Heart left ventricle (tissue), 13 donors: ENCODE results near the gene KNCN.

Experiments
- POLR2A ChIP-seq, 2 donors: fragments of 450-650 bp; IDR thresholded peaks; one replicate each; pipeline ENCODE4 v1.6.1; 2017; ENCODE audit warnings: antibody characterized with exemption in 2 of 2, mild to moderate bottlenecking in 2 of 2, moderate library complexity in 2 of 2
- TF ChIP-seq, protein P1 (sequence below), 12 donors: fragments of 200-600 bp; sonication (generic) in 4 of 12; IDR thresholded peaks; one replicate each; pipeline versions ENCODE4 v1.5.0 to v1.8.0; 2018 to 2022; ENCODE audit warnings: antibody characterized with exemption in 12 of 12, mild to moderate bottlenecking in 5 of 12
- donor health status: ischemic (EF 13 %, LVEDD 7.1; RV severe dilation, severe dysfunction).
- donor health status: DM: no; HTN: yes; CAD: no.
- donor health status: DM: no; HTN: no; CAD: no.
- donor health status: ischemic (EF 25% LVEDD 6.9; RV normal size, moderate dysfunction).
- donor health status: ischemic (EF 25% LVEDD 5.7; RV mildly dilated, moderate dysfunction).
- donor health status: ischemic (EF 35%, LVEDD 5.7; RV mildly dilated, moderate dysfunction).
- donor health status: nonischemic (EF 11% LVEDD 7.7; RV severe dilation, severe dysfunction).
- donor health status: DM: yes; HTN: yes; CAD: no.
- donor health status: PGD.
- donor health status: ischemic (EF 29% LVEDD 5.4; RV normal size, mild dysfunction).
- donor health status: nonischemic (EF 23%, LVEDD 6.1; RV moderate dilation, normal function).

DNA sequence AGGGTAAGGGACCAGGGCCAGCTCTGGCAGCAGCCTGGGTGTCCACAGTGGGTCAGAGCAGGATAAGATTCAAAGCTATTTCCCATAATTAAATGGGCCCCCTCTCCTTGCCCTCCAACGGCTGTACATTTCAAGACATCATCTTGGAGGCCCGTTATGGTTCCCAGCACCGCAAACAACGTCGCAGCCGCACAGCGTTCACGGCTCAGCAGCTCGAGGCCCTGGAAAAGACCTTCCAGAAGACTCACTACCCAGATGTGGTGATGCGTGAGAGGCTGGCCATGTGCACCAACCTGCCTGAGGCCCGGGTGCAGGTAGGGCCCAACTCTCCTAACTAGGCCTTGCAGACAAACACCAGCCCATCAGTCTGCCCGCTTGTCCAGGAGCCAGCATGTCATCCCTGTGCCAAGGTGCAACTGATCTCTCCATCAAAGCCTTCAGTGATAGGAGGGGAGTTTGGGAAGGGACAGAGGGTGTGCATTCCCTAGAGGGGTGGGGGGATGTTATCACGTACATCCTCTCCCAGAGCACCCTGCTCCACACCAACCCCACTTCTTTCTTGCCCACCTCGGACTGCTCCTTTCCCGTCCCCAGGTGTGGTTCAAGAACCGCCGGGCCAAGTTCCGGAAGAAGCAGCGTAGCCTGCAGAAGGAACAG is 41.0 kb downstream of the KNCN start:
- TF ChIP-seq, protein P1, sequence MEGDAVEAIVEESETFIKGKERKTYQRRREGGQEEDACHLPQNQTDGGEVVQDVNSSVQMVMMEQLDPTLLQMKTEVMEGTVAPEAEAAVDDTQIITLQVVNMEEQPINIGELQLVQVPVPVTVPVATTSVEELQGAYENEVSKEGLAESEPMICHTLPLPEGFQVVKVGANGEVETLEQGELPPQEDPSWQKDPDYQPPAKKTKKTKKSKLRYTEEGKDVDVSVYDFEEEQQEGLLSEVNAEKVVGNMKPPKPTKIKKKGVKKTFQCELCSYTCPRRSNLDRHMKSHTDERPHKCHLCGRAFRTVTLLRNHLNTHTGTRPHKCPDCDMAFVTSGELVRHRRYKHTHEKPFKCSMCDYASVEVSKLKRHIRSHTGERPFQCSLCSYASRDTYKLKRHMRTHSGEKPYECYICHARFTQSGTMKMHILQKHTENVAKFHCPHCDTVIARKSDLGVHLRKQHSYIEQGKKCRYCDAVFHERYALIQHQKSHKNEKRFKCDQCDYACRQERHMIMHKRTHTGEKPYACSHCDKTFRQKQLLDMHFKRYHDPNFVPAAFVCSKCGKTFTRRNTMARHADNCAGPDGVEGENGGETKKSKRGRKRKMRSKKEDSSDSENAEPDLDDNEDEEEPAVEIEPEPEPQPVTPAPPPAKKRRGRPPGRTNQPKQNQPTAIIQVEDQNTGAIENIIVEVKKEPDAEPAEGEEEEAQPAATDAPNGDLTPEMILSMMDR (IDR thresholded peaks at IDR 0.05): no peak
- no peak for TF ChIP-seq POLR2A (IDR thresholded peaks at IDR 0.05)
